22Rv1 (cell line): ENCODE results near the gene CCDC30.

Experiments used
- ZFX ChIP-seq: fragments of 450-650 bp; IDR thresholded peaks from 2 replicates; pipeline ENCODE4 v1.6.1; 2017; ENCODE audit warnings: antibody characterized with exemption, borderline replicate concordance
- TF ChIP-seq, protein P1 (sequence below): fragments of 450-650 bp; IDR thresholded peaks from 2 replicates; pipeline ENCODE4 v1.5.1; 2017; ENCODE audit warnings: mild to moderate bottlenecking

DNA sequence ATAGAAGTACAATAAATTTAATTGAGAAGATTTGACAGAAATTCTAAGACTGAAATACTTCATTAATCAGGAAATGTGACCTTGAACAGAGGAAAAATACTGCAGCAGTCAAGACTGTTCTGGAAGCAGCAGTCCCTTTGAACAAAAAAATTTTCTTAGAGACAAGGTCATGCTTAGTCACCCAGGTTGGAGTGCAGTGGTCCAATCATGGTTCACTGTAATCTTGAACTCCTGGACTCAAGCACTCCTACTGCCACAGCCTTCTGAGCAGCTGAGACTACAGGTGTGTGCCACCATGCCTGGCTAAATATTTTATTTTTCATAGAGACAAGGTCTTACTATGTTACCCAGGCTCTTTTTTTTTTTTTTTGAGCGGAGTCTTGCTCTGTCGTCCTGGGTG, 1.9 kb upstream of the CCDC30 start:
- TF ChIP-seq, protein P1, sequence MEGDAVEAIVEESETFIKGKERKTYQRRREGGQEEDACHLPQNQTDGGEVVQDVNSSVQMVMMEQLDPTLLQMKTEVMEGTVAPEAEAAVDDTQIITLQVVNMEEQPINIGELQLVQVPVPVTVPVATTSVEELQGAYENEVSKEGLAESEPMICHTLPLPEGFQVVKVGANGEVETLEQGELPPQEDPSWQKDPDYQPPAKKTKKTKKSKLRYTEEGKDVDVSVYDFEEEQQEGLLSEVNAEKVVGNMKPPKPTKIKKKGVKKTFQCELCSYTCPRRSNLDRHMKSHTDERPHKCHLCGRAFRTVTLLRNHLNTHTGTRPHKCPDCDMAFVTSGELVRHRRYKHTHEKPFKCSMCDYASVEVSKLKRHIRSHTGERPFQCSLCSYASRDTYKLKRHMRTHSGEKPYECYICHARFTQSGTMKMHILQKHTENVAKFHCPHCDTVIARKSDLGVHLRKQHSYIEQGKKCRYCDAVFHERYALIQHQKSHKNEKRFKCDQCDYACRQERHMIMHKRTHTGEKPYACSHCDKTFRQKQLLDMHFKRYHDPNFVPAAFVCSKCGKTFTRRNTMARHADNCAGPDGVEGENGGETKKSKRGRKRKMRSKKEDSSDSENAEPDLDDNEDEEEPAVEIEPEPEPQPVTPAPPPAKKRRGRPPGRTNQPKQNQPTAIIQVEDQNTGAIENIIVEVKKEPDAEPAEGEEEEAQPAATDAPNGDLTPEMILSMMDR, result no peak
- TF ChIP-seq ZFX, result no peak
